PC-3 (cell line): ENCODE results near the gene EIF5A2. TPM values are rescaled to one million over a fixed set of nuclear protein-coding genes. Genes with fewer than 3 reads are reported as not detected.

Experiments used
- ATAC-seq: fragments of 200-7000 bp; cut with Tn5 transposase; 2 replicates; pipeline ENCODE4 v1.9.1; 2020; ENCODE audit warnings: mild to moderate bottlenecking, moderate library complexity
- BruUV-seq: library from RNA; stranded (reverse); fragments of 400-500 nt; replicated peaks from 2 replicates; lab custom pipeline; 2021; lab: Mats Ljungman, UMichigan
- CTCF ChIA-PET: fragments of 300-600 bp; sonication (Branson Sonifier 250); formaldehyde crosslinking; loops from one replicate; lab custom pipeline; 2022; ENCODE audit warnings: antibody characterized with exemption; lab: Charles Lee
- POLR2A ChIA-PET: fragments of 300-600 bp; sonication (Branson Sonifier 250); formaldehyde crosslinking; loops from one replicate; lab custom pipeline; 2022; ENCODE audit warnings: antibody characterized with exemption; ENCODE audit not compliant: unreplicated experiment; lab: Charles Lee
- DNase-seq: peaks from one replicate; pipeline ENCODE4 v3.0.0-alpha.2; 2015
- H2AFZ ChIP-seq: fragments of 300-600 bp; sonication (generic); 2 replicates; pipeline ENCODE4 v1.6.0; 2016; ENCODE audit warnings: antibody characterized with exemption, low read length
- H3F3A ChIP-seq: fragments of 300-600 bp; sonication (generic); one replicate; pipeline ENCODE4 v1.6.0; 2017; ENCODE audit warnings: antibody characterized with exemption, low read length, control low read depth, mild to moderate bottlenecking; ENCODE audit not compliant: unreplicated experiment
- H3K27ac ChIP-seq: fragments of 300-600 bp; sonication (generic); 2 replicates; pipeline ENCODE4 v1.5.1; 2016; ENCODE audit warnings: mild to moderate bottlenecking, low read length
- H3K27me3 ChIP-seq: fragments of 300-600 bp; sonication (generic); 2 replicates; pipeline ENCODE4 v1.6.1; 2016; ENCODE audit warnings: low read length, mixed read lengths
- H3K36me3 ChIP-seq: fragments of 300-600 bp; sonication (generic); 2 replicates; pipeline ENCODE4 v1.6.1; 2016; ENCODE audit warnings: low read depth, mixed run types, low read length, mixed read lengths
- H3K4me1 ChIP-seq: fragments of 300-600 bp; sonication (generic); 2 replicates; pipeline ENCODE4 v1.5.1; 2016; ENCODE audit warnings: low read length; ENCODE audit not compliant: insufficient read depth
- H3K4me2 ChIP-seq: fragments of 300-600 bp; sonication (generic); 2 replicates; pipeline ENCODE4 v1.6.0; 2016; ENCODE audit warnings: low read length
- H3K4me3 ChIP-seq: fragments of 300-600 bp; sonication (generic); 2 replicates; pipeline ENCODE4 v1.5.1; 2016; ENCODE audit warnings: mild to moderate bottlenecking, low read length, mixed read lengths
- H3K79me2 ChIP-seq: fragments of 300-600 bp; sonication (generic); 2 replicates; pipeline ENCODE4 v1.6.1; 2017; ENCODE audit warnings: low read length, mixed read lengths
- H3K9ac ChIP-seq: fragments of 300-600 bp; sonication (generic); 2 replicates; pipeline ENCODE4 v1.6.0; 2016; ENCODE audit warnings: mild to moderate bottlenecking, low read length
- H3K9me2 ChIP-seq: fragments of 300-600 bp; sonication (generic); replicated peaks from 2 replicates; pipeline ENCODE4 v1.6.1; 2016; ENCODE audit warnings: mixed run types, low read length, mixed read lengths
- H3K9me3 ChIP-seq: fragments of 300-600 bp; sonication (generic); 2 replicates; pipeline ENCODE4 v1.6.1; 2016; ENCODE audit warnings: low read length, mixed read lengths
- H4K20me1 ChIP-seq: fragments of 300-600 bp; sonication (generic); 2 replicates; pipeline ENCODE4 v1.6.1; 2016; ENCODE audit warnings: low read length, mixed read lengths
- EZH2 ChIP-seq: fragments of 300-600 bp; sonication (generic); IDR thresholded peaks from one replicate; pipeline ENCODE4 v1.6.1; 2017; ENCODE audit warnings: antibody characterized with exemption, mild to moderate bottlenecking, low read length; ENCODE audit not compliant: unreplicated experiment
- EZH2phosphoT487 ChIP-seq: fragments of 300-600 bp; sonication (generic); IDR thresholded peaks from 2 replicates; pipeline ENCODE4 v1.6.1; 2018; ENCODE audit warnings: mild to moderate bottlenecking, antibody characterized with exemption, low read length, borderline replicate concordance
- intact Hi-C: fragments of 100-400 bp; cut with micrococcal nuclease; formaldehyde crosslinking; loops from 2 replicates; pipeline ENCODE4 v1.9.0; 2023
- total RNA-seq: library from RNA; depleted of rRNA; stranded (reverse); fragments of >200 nt; gene quantifications from 2 replicates; pipeline ENCODE4 v1.2.3, GENCODE V29; 2014
- TF ChIP-seq, protein P1 (sequence below): fragments of 300-600 bp; sonication (generic); conservative IDR thresholded peaks from 2 replicates; pipeline ENCODE4 v1.5.1; 2017; ENCODE audit warnings: antibody characterized with exemption, low read depth, mild to moderate bottlenecking, low read length

Gene EIF5A2
- total RNA-seq, 1 experiment from 2014 or later = 11.1 TPM

DNA sequence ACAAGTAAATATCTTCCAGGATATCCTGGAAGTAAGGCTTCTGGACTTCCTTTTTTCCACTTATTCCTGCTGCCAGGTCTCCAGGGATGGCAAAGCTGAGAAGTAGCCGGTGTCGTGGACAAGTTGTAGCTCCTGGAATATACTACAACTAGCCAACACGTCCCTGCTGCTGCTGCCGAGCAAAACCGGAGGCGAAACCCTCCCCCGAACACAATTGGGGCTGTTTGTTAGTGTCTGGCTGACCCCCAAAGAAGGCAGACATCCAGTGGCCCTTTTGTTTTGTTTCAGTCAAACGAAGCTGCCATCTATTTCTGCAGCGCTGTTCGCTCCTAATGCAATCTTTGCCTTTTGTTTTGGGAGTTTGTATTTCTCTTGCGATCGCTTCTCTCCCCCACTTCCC is 45.3 kb upstream of the EIF5A2 start:
- no peaks in the 10 kb centered on the region for H4K20me1 ChIP-seq
- H3K4me3 ChIP-seq = no peak overlapping the region
- H3K9me3 ChIP-seq = no peaks in the 10 kb centered on the region
- no peaks in the 10 kb centered on the region for H3K36me3 ChIP-seq
- CTCF ChIA-PET = no interaction called here
- H3K4me2 ChIP-seq = no peak overlapping the region
- no peak for DNase-seq
- no TSS peak for BruUV-seq
- H3K79me2 ChIP-seq = no peaks in the 10 kb centered on the region
- no peaks in the 10 kb centered on the region for H3K27me3 ChIP-seq
- TF ChIP-seq EZH2 (no peak), EZH2phosphoT487 (no peak)
- TF ChIP-seq, protein P1, sequence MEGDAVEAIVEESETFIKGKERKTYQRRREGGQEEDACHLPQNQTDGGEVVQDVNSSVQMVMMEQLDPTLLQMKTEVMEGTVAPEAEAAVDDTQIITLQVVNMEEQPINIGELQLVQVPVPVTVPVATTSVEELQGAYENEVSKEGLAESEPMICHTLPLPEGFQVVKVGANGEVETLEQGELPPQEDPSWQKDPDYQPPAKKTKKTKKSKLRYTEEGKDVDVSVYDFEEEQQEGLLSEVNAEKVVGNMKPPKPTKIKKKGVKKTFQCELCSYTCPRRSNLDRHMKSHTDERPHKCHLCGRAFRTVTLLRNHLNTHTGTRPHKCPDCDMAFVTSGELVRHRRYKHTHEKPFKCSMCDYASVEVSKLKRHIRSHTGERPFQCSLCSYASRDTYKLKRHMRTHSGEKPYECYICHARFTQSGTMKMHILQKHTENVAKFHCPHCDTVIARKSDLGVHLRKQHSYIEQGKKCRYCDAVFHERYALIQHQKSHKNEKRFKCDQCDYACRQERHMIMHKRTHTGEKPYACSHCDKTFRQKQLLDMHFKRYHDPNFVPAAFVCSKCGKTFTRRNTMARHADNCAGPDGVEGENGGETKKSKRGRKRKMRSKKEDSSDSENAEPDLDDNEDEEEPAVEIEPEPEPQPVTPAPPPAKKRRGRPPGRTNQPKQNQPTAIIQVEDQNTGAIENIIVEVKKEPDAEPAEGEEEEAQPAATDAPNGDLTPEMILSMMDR = no peak
- no peak overlapping the region for H2AFZ ChIP-seq
- intact Hi-C loops = no loop called here
- POLR2A ChIA-PET = no interaction called here
- no peak overlapping the region for H3K9ac ChIP-seq
- no peak overlapping the region for H3K27ac ChIP-seq
- H3K4me1 ChIP-seq = no peaks in the 10 kb centered on the region
- no peaks in the 10 kb centered on the region for H3F3A ChIP-seq
- ATAC-seq = no peak
- H3K9me2 ChIP-seq = no peaks in the 10 kb centered on the region

DNA sequence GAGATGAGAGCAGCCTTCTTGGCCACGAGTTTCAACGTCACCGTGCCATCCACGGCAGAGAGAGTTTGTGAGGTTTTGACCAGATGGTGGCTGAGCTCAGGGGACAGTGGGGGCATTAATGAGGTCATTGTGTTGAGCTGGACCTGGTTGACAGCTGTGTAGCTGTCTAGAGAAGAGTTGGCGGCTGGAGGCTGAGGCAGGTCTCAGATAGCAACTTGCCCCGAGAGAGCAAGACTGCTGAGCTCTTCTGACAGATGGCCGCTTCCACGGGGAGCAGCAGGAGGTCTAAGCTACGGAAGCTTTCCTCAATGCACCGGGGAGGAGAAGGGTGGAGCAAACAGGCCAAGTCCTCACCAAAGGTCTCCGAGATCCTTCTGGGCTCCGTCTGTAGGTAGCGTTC is 44.8 kb upstream of the EIF5A2 start:
- no peaks in the 10 kb centered on the region for H3F3A ChIP-seq
- no TSS peak for BruUV-seq
- DNase-seq = no peak
- no peaks in the 10 kb centered on the region for H3K9me3 ChIP-seq
- H3K9me2 ChIP-seq = no peaks in the 10 kb centered on the region
- no peak for ATAC-seq
- H3K36me3 ChIP-seq = no peaks in the 10 kb centered on the region
- H4K20me1 ChIP-seq = no peaks in the 10 kb centered on the region
- no peaks in the 10 kb centered on the region for H3K4me1 ChIP-seq
- H3K4me3 ChIP-seq = no peak overlapping the region
- CTCF ChIA-PET = no interaction called here
- no peaks in the 10 kb centered on the region for H3K27me3 ChIP-seq
- no peaks in the 10 kb centered on the region for H3K79me2 ChIP-seq
- no peak overlapping the region for H2AFZ ChIP-seq
- TF ChIP-seq, protein P1 = no peak
- TF ChIP-seq EZH2phosphoT487 (no peak), EZH2 (no peak)
- H3K9ac ChIP-seq = no peak overlapping the region
- intact Hi-C loops = no loop called here
- POLR2A ChIA-PET = no interaction called here
- H3K4me2 ChIP-seq = no peak overlapping the region
- H3K27ac ChIP-seq = no peak overlapping the region

DNA sequence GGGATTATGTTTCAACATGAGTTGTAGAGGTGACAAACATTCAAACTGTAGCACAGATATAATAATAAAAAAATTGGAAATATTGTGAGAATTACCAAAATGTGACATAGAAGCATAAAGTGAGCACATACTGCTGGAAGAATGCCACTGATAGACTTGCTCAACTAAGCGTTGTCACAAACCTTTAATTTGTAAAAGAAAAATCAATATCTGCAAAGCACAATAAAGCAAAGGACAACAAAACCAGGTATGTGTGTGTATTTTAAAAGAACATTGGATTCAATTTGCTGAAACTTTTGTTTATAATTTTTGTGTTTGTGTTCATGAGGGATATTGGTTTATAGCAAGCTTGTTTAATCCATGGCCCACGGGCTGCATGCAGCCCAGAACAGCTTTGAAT is 40.8 kb upstream of the EIF5A2 start:
- Histone ChIP-seq H3K9me2 (no peaks in the 10 kb centered on the region), H3K4me2 (no peak overlapping the region), H3K36me3 (no peaks in the 10 kb centered on the region), H3K9ac (no peak overlapping the region), H3F3A (no peaks in the 10 kb centered on the region), H3K79me2 (no peaks in the 10 kb centered on the region), H2AFZ (no peak overlapping the region), H3K9me3 (no peaks in the 10 kb centered on the region), H3K27ac (no peak overlapping the region), H3K4me1 (no peaks in the 10 kb centered on the region), H3K27me3 (no peaks in the 10 kb centered on the region), H4K20me1 (no peaks in the 10 kb centered on the region), H3K4me3 (no peak overlapping the region)
- intact Hi-C loops = no loop called here
- ATAC-seq = no peak
- DNase-seq = no peak
- BruUV-seq = no TSS peak
- CTCF ChIA-PET = no interaction called here
- TF ChIP-seq, protein P1 = no peak
- no peak for TF ChIP-seq EZH2
- POLR2A ChIA-PET = interaction anchor here (0.6 kb wide), 1 partner anchor 511 kb away, joined by 19 read pairs; the partner anchor contains the start of gene TNIK
